Measurements from ENCODE around the gene CGNL1. TPM values are rescaled to one million over a fixed set of nuclear protein-coding genes. Genes with fewer than 3 reads are reported as not detected.

CGNL1 gene
- total RNA-seq, 1 experiment from 2014 or later: 0.31 TPM

DNA sequence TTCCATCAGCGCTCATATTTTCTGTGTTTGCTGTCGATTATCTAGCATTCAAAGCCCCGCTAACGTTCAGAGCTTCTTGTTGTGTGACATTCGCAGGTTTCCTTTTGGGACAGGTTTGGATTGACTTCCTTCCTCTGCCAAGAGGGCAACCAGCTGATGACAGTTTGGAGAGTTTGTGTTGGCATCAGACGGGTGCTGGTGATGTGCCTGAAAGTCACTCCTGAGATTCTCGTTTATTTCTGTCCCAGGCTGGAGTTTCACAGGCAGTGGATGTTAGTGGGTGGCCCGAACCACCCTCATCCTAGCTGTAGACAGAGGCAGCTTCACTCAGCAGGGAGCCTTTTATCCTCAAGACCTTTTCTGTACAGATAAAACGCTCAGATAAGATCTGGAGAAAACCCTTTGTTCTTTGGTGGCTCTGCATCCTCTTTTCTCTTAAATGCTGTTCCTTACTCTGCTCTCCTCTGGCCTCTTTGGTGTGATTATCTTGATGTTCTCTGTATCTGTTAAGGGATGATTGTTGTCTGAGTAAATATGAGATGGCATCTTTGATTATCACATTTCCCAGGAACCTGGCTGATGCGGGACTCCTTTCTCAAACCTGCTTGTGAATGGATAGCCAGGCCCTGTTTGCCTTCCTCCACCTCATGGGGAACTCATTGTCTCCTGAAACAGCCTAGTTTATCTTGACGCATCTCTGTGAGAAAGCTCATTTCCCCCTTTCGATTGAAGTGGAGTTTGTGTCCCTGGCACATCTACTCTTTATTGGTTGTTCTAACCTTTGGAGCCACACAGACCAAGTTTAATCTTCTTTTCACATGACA, 35.9 kb downstream of the CGNL1 start:
- H3K4me3 ChIP-seq: no peak overlapping the region
- no peak overlapping the region for H2AFZ ChIP-seq
- no peaks in the 10 kb centered on the region for H3K4me1 ChIP-seq (replicated peaks; ENCODE audit: insufficient read depth)
- no peaks in the 10 kb centered on the region for H3K27me3 ChIP-seq (ENCODE audit: insufficient read depth, low read depth)
- TF ChIP-seq, protein P1, sequence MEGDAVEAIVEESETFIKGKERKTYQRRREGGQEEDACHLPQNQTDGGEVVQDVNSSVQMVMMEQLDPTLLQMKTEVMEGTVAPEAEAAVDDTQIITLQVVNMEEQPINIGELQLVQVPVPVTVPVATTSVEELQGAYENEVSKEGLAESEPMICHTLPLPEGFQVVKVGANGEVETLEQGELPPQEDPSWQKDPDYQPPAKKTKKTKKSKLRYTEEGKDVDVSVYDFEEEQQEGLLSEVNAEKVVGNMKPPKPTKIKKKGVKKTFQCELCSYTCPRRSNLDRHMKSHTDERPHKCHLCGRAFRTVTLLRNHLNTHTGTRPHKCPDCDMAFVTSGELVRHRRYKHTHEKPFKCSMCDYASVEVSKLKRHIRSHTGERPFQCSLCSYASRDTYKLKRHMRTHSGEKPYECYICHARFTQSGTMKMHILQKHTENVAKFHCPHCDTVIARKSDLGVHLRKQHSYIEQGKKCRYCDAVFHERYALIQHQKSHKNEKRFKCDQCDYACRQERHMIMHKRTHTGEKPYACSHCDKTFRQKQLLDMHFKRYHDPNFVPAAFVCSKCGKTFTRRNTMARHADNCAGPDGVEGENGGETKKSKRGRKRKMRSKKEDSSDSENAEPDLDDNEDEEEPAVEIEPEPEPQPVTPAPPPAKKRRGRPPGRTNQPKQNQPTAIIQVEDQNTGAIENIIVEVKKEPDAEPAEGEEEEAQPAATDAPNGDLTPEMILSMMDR (conservative IDR thresholded peaks at IDR 0.05): no peak
- no peak for TF ChIP-seq EZH2 (IDR thresholded peaks at IDR 0.05; ENCODE audit: low read depth)
- no peak overlapping the region for H3K27ac ChIP-seq
- no peaks in the 10 kb centered on the region for H3K9me3 ChIP-seq (ENCODE audit: insufficient read depth, low read depth)
- H3K9me2 ChIP-seq (ENCODE audit: insufficient read depth): no peaks in the 10 kb centered on the region
- no peaks in the 10 kb centered on the region for H3K79me2 ChIP-seq (ENCODE audit: low read depth)
- no peak overlapping the region for H3K4me2 ChIP-seq
- ChIA-PET CTCF (interaction anchor here (0.7 kb wide), 1 partner anchor 93 kb away, joined by 5 read pairs; no protein-coding TSS in a partner anchor), POLR2A (ENCODE audit: unreplicated experiment) (no interaction called here)
- no TSS peak for BruUV-seq (replicated peaks)
- no peaks in the 10 kb centered on the region for H3F3A ChIP-seq (ENCODE audit: insufficient read depth, low read depth)
- no peak for DNase-seq
- H3K36me3 ChIP-seq (ENCODE audit: low read depth): no peaks in the 10 kb centered on the region
- no peaks in the 10 kb centered on the region for H4K20me1 ChIP-seq (ENCODE audit: insufficient read depth)
- intact Hi-C loops (cut with micrococcal nuclease; ENCODE audit: unreplicated experiment): no loop called here

DNA sequence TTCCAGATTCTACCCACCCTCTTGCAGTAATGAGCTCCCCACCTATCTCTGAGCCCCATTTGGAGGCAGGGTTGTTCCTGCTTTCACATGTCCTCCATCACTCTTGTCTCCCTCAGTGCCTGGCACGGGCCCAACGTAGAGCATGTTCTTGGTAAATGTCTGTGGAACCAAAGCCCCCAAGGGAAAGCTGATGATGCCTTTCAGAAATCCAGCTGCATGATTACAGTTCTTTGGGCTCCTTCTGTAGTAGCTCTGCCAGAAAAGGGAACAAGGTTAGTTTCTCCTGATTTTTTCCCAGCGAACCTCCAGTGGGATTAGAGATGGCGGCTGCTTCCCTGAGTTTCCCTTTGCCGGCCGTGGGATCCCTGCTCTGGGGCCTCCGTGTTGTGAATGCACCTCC, 39.3 kb downstream of the CGNL1 start:
- Histone ChIP-seq H4K20me1 (ENCODE audit: insufficient read depth) (no peaks in the 10 kb centered on the region), H2AFZ (no peak overlapping the region), H3K4me1 (replicated peaks; ENCODE audit: insufficient read depth) (no peaks in the 10 kb centered on the region), H3K79me2 (ENCODE audit: low read depth) (no peaks in the 10 kb centered on the region), H3F3A (ENCODE audit: insufficient read depth, low read depth) (no peaks in the 10 kb centered on the region), H3K4me2 (no peak overlapping the region), H3K27me3 (ENCODE audit: insufficient read depth, low read depth) (no peaks in the 10 kb centered on the region), H3K36me3 (ENCODE audit: low read depth) (no peaks in the 10 kb centered on the region), H3K9me2 (ENCODE audit: insufficient read depth) (no peaks in the 10 kb centered on the region), H3K4me3 (no peak overlapping the region), H3K9me3 (ENCODE audit: insufficient read depth, low read depth) (no peaks in the 10 kb centered on the region), H3K27ac (no peak overlapping the region)
- no TSS peak for BruUV-seq (replicated peaks)
- TF ChIP-seq EZH2 (IDR thresholded peaks at IDR 0.05; ENCODE audit: low read depth): no peak
- no peak for DNase-seq
- ChIA-PET POLR2A (ENCODE audit: unreplicated experiment) (no interaction called here), CTCF (no interaction called here)
- intact Hi-C loops (cut with micrococcal nuclease; ENCODE audit: unreplicated experiment): no loop called here

DNA sequence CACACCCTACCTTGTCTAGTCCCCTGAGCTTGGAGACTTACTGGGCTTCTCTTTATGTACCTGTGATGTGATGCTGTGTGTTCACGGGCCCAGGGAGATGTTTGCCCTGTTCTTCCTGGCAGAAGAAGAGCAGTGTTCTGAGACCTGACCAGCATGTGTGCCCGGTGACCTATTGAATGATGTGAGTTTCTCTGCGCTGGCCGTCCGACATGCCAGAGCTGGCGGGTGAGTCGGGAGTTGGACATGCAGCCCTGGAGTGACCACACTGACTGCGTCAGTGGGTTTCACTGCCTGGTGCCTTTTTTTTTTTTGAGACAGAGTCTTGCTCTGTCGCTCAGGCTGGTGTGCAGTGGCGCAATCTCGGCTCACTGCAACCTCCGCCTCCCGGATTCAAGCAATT, 42.3 kb downstream of the CGNL1 start:
- no peaks in the 10 kb centered on the region for H3K27me3 ChIP-seq (ENCODE audit: insufficient read depth, low read depth)
- TF ChIP-seq, protein P1 (conservative IDR thresholded peaks at IDR 0.05): no peak
- TF ChIP-seq EZH2 (IDR thresholded peaks at IDR 0.05; ENCODE audit: low read depth): no peak
- no peaks in the 10 kb centered on the region for H3K79me2 ChIP-seq (ENCODE audit: low read depth)
- H3K4me2 ChIP-seq: no peak overlapping the region
- no peaks in the 10 kb centered on the region for H3K9me3 ChIP-seq (ENCODE audit: insufficient read depth, low read depth)
- no peaks in the 10 kb centered on the region for H3K9me2 ChIP-seq (ENCODE audit: insufficient read depth)
- no peak overlapping the region for H2AFZ ChIP-seq
- DNase-seq: no peak
- no peak overlapping the region for H3K4me3 ChIP-seq
- BruUV-seq (replicated peaks): no TSS peak
- CTCF ChIA-PET: no interaction called here
- H4K20me1 ChIP-seq (ENCODE audit: insufficient read depth): no peaks in the 10 kb centered on the region
- H3K4me1 ChIP-seq (replicated peaks; ENCODE audit: insufficient read depth): no peaks in the 10 kb centered on the region
- POLR2A ChIA-PET (ENCODE audit: unreplicated experiment): no interaction called here
- no peak overlapping the region for H3K27ac ChIP-seq
- intact Hi-C loops (cut with micrococcal nuclease; ENCODE audit: unreplicated experiment): no loop called here
- H3F3A ChIP-seq (ENCODE audit: insufficient read depth, low read depth): no peaks in the 10 kb centered on the region
- no peaks in the 10 kb centered on the region for H3K36me3 ChIP-seq (ENCODE audit: low read depth)

DNA sequence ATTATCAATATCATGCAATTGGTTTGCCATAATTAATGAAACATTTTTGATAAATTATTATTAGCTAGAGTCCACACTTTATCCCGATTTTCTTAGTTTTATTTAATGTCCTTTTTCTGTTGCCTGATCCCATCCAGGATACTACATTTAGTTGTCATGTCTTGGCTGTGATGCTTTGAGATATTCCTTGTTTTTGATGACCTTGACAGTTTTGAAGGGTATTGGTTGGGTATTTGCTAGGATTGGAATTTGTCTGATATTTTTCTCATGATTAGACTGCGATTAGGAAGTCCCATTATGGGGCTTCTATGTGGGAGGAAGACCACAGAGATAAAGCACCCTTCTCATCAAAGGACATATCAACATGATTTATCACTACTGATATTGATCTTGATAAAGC, 43.0 kb downstream of the CGNL1 start:
- Histone ChIP-seq H3K27ac (no peak overlapping the region), H3K36me3 (ENCODE audit: low read depth) (no peaks in the 10 kb centered on the region), H3K79me2 (ENCODE audit: low read depth) (no peaks in the 10 kb centered on the region), H3K4me3 (no peak overlapping the region), H3K4me1 (replicated peaks; ENCODE audit: insufficient read depth) (no peaks in the 10 kb centered on the region), H3F3A (ENCODE audit: insufficient read depth, low read depth) (no peaks in the 10 kb centered on the region), H3K9me2 (ENCODE audit: insufficient read depth) (no peaks in the 10 kb centered on the region), H4K20me1 (ENCODE audit: insufficient read depth) (no peaks in the 10 kb centered on the region), H3K4me2 (no peak overlapping the region), H3K27me3 (ENCODE audit: insufficient read depth, low read depth) (no peaks in the 10 kb centered on the region), H3K9me3 (ENCODE audit: insufficient read depth, low read depth) (no peaks in the 10 kb centered on the region), H2AFZ (no peak overlapping the region)
- no peak for DNase-seq
- TF ChIP-seq, protein P1 (conservative IDR thresholded peaks at IDR 0.05): no peak
- no peak for TF ChIP-seq EZH2 (IDR thresholded peaks at IDR 0.05; ENCODE audit: low read depth)
- ChIA-PET POLR2A (ENCODE audit: unreplicated experiment) (no interaction called here), CTCF (no interaction called here)
- intact Hi-C loops (cut with micrococcal nuclease; ENCODE audit: unreplicated experiment): no loop called here
- no TSS peak for BruUV-seq (replicated peaks)
